HUES48 (cell line): Measurements from ENCODE around the gene METTL23.
"Not testable (repeated sequence)": the region's sequence is repeated elsewhere in the genome, so short reads cannot be mapped to it uniquely, and the experiment has no call there.

ENCODE experiments used
- H3K27ac ChIP-seq: one replicate; pipeline ENCODE4 v1.7.0; 2013; ENCODE audit warnings: low read depth, low read length, inconsistent platforms
- H3K27me3 ChIP-seq: 2 replicates; pipeline ENCODE4 v1.6.1; 2013; ENCODE audit warnings: mild to moderate bottlenecking, low read length; ENCODE audit not compliant: control insufficient read depth, insufficient read depth
- H3K36me3 ChIP-seq: 2 replicates; pipeline ENCODE4 v1.6.1; 2013; ENCODE audit warnings: low read length; ENCODE audit not compliant: control insufficient read depth, insufficient read depth
- H3K4me1 ChIP-seq: 2 replicates; pipeline ENCODE4 v1.6.1; 2013; ENCODE audit warnings: mild to moderate bottlenecking, low read length; ENCODE audit not compliant: control insufficient read depth, insufficient read depth
- H3K4me3 ChIP-seq: 2 replicates; pipeline ENCODE4 v1.5.1; 2013; ENCODE audit warnings: mild to moderate bottlenecking, low read depth, low read length
- H3K9ac ChIP-seq: 2 replicates; pipeline ENCODE4 v1.6.1; 2013; ENCODE audit warnings: mild to moderate bottlenecking, low read depth, low read length, moderate library complexity
- H3K9me3 ChIP-seq: 2 replicates; pipeline ENCODE4 v1.6.1; 2013; ENCODE audit warnings: low read length; ENCODE audit not compliant: control insufficient read depth, insufficient read depth

Gene METTL23

DNA sequence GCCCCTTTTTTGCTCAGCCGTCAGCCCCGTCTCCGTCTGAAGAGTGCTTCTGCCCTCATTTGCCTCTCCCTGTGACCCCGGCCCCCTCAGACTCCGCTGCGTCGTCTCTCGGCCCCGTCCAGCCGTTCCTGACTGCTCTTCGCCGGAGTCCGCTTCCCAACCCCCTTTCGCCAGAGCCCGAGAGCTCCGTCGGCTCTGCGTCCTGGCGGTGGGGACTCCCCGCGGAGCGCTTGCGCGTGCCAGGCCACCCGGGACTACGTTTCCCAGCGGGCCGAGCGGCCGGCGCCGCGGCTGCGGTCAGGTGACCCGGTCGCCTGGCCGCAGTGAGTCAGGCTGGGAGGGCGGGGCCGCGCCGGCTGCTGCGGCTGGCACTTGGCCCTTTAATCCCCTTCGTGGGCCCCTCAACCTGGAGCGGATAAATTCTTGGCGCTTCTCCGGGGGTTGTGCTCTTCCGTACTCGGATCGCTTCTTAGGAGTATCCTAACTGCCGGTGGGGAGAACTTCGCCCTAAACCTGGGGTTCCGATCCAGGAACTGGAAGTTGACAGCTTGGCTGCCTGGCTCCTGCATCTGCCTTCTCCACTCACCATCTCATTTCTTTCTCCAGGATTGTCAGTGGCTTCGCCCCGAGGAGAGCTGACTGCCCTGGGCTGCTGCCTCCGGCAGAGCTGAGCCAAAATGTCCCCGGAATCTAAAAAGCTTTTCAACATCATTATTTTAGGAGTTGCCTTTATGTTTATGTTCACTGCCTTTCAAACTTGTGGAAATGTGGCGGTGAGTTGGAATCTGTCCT, 11.2 kb downstream of the METTL23 start, which contains the start of gene MFSD11:
Gene MFSD11, plus strand, starts transcription at position 444 of the 792 bp plus-strand sequence. Its CDS starts 234 bp downstream, at position 678.
- H3K27ac ChIP-seq, result peak within 1 kb of the TSS; percentile 100
- H3K4me3 ChIP-seq, result peak within 1 kb of the TSS; percentile 99
- H3K9me3 ChIP-seq, result no peaks in the 10 kb centered on the region
- peaks cover 45% of the 10 kb centered on the region for H3K36me3 ChIP-seq
- H3K9ac ChIP-seq, result peak within 1 kb of the TSS; percentile 100
- H3K4me1 ChIP-seq, result peaks cover 19% of the 10 kb centered on the region
- no peaks in the 10 kb centered on the region for H3K27me3 ChIP-seq

DNA sequence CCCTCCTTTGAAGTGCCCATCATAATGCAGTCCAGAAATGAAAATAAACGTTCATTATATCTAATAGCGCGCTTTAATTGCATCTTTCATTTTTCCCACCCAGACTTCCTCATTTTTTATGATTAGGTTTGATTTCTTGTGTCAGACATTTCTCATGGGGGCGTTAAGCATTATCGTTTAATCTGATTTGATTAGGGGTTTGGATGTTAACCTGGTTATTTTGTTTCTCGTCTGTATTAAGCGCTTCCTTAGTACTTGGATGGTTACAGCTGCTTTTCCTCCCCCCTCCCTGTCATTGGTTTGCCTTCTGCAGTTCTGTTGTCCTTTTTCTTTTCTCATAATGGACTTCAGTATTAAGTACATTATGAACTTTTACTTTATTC, 11.8 kb downstream of the METTL23 start:
- Histone ChIP-seq H3K4me1 (peaks cover 19% of the 10 kb centered on the region), H3K9ac (peak overlapping the region; percentile 99), H3K27me3 (no peaks in the 10 kb centered on the region), H3K4me3 (peak overlapping the region; percentile 99), H3K27ac (peak overlapping the region; percentile 100), H3K36me3 (peaks cover 44% of the 10 kb centered on the region), H3K9me3 (no peaks in the 10 kb centered on the region)

DNA sequence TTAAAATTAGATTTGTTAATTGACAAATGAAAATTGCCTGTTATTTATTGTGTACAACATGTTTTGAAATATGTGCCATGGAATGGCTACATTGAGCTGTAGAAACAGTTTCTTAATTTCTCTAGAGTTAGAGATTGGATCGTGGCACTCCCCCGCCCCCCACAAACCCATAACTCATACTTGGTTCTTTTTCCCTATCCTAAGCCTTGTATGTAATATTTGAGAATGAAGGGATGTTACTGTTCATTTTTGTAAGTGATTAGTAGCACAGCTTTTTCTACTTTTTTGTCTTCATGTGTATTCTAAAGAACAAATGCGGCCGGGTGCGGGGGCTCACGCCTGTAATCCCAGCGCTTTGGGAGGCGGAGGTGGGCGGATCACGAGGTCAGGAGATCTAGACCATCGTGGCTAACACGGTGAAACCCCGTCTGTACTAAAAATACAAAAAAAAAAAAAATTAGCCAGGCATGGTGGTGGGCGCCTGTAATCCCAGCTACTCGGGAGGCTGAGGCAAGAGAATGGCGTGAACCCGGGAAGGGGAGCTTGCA, 13.0 kb downstream of the METTL23 start:
- not testable (repeated sequence) for H3K27me3 ChIP-seq, H3K9ac ChIP-seq, H3K27ac ChIP-seq, H3K9me3 ChIP-seq, H3K4me3 ChIP-seq
- Histone ChIP-seq H3K4me1 (peaks cover 12% of the 10 kb centered on the region), H3K36me3 (peaks cover 42% of the 10 kb centered on the region)

DNA sequence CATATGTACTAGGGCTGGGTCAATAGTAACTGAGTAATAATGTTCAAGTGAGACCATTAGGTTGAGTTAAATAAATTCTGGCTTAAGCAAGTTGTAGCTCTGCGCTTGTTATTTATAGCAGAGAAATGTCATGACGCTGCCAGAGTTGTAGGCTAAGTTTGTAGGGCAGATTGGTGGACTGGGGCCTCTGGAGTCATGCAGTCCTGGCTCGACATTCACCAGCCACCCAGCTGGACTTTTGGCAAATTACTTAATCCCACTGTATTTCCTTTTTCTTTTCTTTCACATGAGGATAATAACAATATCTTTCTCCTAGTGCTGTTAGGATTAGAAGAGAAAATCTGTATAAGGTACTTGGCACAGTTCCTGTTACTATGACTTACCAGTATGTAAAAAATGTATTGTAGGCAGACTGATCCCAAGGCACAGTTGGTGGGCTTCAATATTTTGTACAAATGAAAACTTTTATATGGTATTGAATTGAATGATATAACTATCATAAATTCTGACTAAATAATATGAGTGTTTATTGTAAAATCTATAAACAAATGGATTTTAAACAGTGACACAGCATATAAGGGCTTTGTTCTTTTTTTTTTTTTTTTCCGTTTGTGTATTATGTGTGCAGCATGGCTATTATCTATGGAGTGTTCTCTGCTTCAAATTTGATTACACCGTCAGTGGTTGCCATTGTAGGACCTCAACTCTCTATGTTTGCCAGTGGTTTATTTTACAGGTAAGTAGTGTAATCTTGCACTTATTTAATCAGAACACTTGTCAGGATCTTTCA, 13.9 kb downstream of the METTL23 start:
- peaks cover 42% of the 10 kb centered on the region for H3K36me3 ChIP-seq
- no peak overlapping the region for H3K27ac ChIP-seq
- H3K4me3 ChIP-seq, result no peak overlapping the region
- no peaks in the 10 kb centered on the region for H3K27me3 ChIP-seq
- H3K9ac ChIP-seq, result no peak overlapping the region
- H3K4me1 ChIP-seq, result peaks cover 8% of the 10 kb centered on the region
- no peaks in the 10 kb centered on the region for H3K9me3 ChIP-seq

DNA sequence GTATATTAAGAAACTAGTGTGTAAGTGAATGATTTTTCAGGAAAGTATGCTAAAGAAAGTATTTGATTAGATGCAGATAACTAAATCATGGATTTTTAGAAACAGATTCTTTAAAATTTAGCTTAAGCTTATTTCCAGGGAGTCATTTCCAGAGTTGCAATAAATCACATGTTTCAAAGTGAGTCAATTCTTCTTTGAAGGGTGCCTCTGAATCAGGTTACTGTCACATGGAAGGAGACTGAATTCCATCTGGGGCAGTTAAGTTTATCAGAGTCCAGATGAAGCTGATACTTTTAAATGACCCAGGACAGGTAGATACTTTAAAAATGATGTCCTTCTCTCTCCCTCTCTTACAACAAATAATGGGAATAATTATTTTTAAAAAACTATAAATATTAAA, 16.3 kb downstream of the METTL23 start:
- Histone ChIP-seq H3K4me3 (no peak overlapping the region), H3K27ac (no peak overlapping the region), H3K9me3 (no peaks in the 10 kb centered on the region), H3K9ac (no peak overlapping the region), H3K4me1 (peaks cover 8% of the 10 kb centered on the region), H3K36me3 (peaks cover 45% of the 10 kb centered on the region), H3K27me3 (no peaks in the 10 kb centered on the region)

DNA sequence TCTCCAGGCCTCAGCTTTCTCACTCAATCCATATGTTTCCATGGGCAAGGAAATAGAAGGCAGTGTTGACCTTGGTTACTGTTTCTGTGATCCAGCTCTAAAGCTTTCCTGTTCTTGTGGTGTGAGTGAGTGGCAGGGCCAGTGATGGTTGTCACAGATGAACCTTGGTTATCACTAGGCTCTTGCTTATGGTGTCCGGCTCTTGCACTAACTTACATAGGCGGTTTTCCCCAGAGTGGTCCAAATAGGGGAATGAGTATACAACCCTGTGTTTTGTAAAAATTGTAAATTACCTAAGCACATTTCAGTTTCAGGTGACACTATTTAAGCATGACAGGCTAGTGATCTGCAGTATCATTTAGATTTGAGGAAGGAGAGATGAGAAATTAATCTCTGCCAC, 18.1 kb downstream of the METTL23 start:
- no peak overlapping the region for H3K9ac ChIP-seq
- H3K9me3 ChIP-seq, result no peaks in the 10 kb centered on the region
- no peaks in the 10 kb centered on the region for H3K4me1 ChIP-seq
- no peaks in the 10 kb centered on the region for H3K27me3 ChIP-seq
- H3K36me3 ChIP-seq, result peaks cover 48% of the 10 kb centered on the region
- H3K27ac ChIP-seq, result no peak overlapping the region
- H3K4me3 ChIP-seq, result no peak overlapping the region

DNA sequence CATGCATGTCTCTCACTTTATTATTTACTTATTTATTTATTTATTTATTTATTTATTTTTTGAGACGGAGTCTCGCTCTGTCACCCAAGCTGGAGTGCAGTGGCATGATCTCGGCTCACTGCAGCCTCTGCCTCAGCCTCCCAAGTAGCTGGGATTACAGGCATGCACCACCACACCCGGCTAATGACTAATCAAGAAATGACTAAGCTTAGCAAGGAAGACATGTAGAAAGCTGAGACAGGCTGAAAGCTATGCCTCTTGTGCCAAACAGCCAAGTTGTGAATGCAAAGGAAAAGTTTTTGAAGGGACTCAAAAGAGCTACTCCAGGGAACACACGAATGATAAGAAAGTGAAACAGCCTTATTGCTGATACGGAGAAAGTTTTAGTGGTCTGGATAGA, 19.1 kb downstream of the METTL23 start:
- peaks cover 48% of the 10 kb centered on the region for H3K36me3 ChIP-seq
- H3K9me3 ChIP-seq, H3K27ac ChIP-seq, H3K9ac ChIP-seq, H3K4me3 ChIP-seq, H3K27me3 ChIP-seq, H3K4me1 ChIP-seq: not testable (repeated sequence)

DNA sequence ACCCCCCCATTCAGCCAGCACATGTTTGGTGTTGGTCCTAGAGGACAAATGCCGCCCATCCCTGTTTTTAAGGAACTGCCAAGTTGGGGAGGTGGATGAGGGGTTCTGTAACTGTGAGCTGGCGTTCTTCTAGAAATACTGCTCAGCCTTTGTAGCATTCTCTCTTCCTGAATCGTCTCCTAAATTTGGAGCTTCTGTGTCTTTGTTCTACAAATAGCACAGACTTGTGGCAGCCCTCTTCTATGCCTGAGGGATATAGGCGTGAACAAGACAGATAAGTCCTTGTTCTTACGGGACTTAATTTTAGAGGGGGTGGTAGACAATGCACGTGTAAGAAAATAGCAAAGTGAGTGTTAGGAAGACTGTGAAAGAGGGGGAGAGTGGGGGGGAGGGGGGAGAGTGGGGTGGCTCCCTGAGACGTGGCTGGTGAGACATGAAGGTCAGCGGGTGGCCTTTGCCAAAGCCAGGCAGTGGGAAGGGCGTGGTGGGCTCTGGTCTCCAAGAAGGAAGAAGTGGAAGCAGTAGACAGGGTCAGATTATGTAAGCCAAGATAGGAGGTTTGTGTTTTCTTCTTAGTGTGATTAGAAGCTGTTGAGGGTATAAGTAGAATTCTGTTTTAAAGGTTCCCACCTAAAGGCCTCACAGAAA, 21.2 kb downstream of the METTL23 start:
- H3K27ac ChIP-seq, result no peak overlapping the region
- H3K36me3 ChIP-seq, result peaks cover 38% of the 10 kb centered on the region
- no peaks in the 10 kb centered on the region for H3K9me3 ChIP-seq
- no peaks in the 10 kb centered on the region for H3K27me3 ChIP-seq
- no peak overlapping the region for H3K9ac ChIP-seq
- no peak overlapping the region for H3K4me3 ChIP-seq
- H3K4me1 ChIP-seq, result no peaks in the 10 kb centered on the region

DNA sequence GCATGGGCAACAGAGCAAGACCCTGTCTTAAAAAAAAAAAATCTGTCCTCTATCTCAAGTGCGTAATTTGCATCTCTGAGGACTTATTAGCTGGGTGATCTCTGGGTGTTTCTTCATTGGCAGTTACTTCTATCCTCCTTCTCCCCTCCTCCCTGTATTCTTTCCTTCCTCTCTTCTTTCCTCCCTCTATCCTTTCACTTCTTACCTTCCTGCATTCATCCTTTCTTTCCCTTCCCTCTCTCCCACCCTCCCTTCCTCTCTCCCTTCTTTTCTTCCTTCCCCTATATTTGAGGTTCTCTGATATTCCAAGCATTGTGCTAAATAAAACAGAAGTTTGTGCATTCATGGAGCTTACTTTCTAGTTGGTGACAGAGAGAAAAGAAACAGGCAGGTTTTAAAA, 22.0 kb downstream of the METTL23 start:
- no peaks in the 10 kb centered on the region for H3K4me1 ChIP-seq
- H3K4me3 ChIP-seq, result no peak overlapping the region
- peaks cover 33% of the 10 kb centered on the region for H3K36me3 ChIP-seq
- no peak overlapping the region for H3K27ac ChIP-seq
- H3K9me3 ChIP-seq, result no peaks in the 10 kb centered on the region
- no peaks in the 10 kb centered on the region for H3K27me3 ChIP-seq
- H3K9ac ChIP-seq, result no peak overlapping the region

DNA sequence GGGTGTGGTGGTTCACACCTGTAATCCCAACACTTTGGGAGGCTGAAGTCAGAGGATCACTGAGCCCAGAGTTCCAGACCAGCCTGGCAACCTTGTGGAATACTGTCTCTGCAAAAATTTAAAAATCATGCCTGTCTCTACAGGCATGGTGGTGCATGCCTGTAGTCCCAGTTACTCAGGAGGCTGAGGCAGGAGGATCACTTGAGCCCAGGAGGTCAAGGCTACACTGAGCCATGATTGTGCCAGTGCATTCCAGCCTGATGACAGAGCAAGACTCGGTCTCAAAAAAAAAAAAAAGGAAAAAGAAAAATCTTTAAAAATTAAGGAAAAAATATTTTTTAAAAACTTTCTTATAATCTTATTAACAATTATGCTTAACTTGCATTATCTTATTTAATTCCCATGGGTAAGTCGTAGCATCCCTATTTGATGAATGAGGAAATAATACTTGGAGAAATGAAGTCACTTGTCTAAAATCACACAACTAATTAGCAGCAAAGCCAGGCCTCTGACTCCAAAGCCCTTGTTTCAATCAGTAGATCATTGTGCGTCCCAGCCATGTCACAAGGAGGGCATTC, 24.9 kb downstream of the METTL23 start:
- Histone ChIP-seq H3K4me1 (no peaks in the 10 kb centered on the region), H3K27me3 (no peaks in the 10 kb centered on the region), H3K4me3 (no peak overlapping the region), H3K36me3 (peaks cover 16% of the 10 kb centered on the region), H3K9me3 (no peaks in the 10 kb centered on the region), H3K27ac (no peak overlapping the region), H3K9ac (no peak overlapping the region)
